GM12878 (cell line): Measurements from ENCODE around the gene SKAP1. TPM values are rescaled to one million over a fixed set of nuclear protein-coding genes. Genes with fewer than 3 reads are reported as not detected.
A peak's percentile ranks its signal among the peaks of the same experiment; 100 is the strongest.

Experiments used
- ATAC-seq: fragments of 200-7000 bp; cut with Tn5 transposase; 3 replicates; pipeline ENCODE4 v1.9.1; 2020; ENCODE audit warnings: mild to moderate bottlenecking, moderate library complexity
- BruUV-seq: library from RNA; stranded (reverse); fragments of 400-500 nt; replicated peaks from 2 replicates; lab custom pipeline; 2021; lab: Mats Ljungman, UMichigan
- CTCF ChIA-PET: fragments of 300-600 bp; sonication (Branson Sonifier 250); formaldehyde crosslinking; extraction: SDS; loops from one replicate; lab custom pipeline; 2021; ENCODE audit warnings: inconsistent platforms; lab: Yijun Ruan, JAX
- POLR2A ChIA-PET: fragments of 350-600 bp; formaldehyde crosslinking; extraction: SDS; loops from one replicate; lab custom pipeline; 2021; ENCODE audit warnings: inconsistent platforms; lab: Charles Lee
- RAD21 ChIA-PET: fragments of 300-600 bp; sonication (Branson Sonifier 250); formaldehyde crosslinking; loops from one replicate; lab custom pipeline; 2023; ENCODE audit warnings: antibody characterized with exemption; ENCODE audit not compliant: unreplicated experiment; lab: Charles Lee
- SMC1A ChIA-PET: fragments of 300-600 bp; sonication (Branson Sonifier 250); formaldehyde crosslinking; loops from one replicate; lab custom pipeline; 2023; ENCODE audit not compliant: unreplicated experiment, uncharacterized antibody; lab: Charles Lee
- DNase-seq: peaks from one replicate; pipeline ENCODE4 v3.0.0-alpha.2; 2011; ENCODE audit warnings: low read depth, low spot score
- FAIRE-seq: peaks from 3 replicates; lab custom pipeline; 2011; peaks lifted over from hg19 to GRCh38; lab: Jason Lieb, UNC
- H2AFZ ChIP-seq: 2 replicates; pipeline ENCODE4 v1.6.0; 2011; ENCODE audit warnings: low read depth, low read length, control low read depth; ENCODE audit not compliant: control insufficient read depth
- H3K27ac ChIP-seq: 2 replicates; pipeline ENCODE4 v1.5.1; 2011; ENCODE audit warnings: control low read depth; ENCODE audit not compliant: control insufficient read depth, insufficient read depth
- H3K27me3 ChIP-seq, 2 experiments: replicated peaks in 1 of 2; 2 replicates each; pipeline versions ENCODE4 v1.6.0 to v1.6.1; 2011; ENCODE audit warnings: low read length in 1 of 2; ENCODE audit not compliant: control insufficient read depth in 2 of 2, insufficient read depth in 2 of 2
- H3K36me3 ChIP-seq, 2 experiments: 2 replicates each; pipeline ENCODE4 v1.5.1; 2011; ENCODE audit warnings: low read length in 1 of 2; ENCODE audit not compliant: control insufficient read depth in 2 of 2, insufficient read depth in 2 of 2
- H3K4me1 ChIP-seq: 2 replicates; pipeline ENCODE4 v1.6.1; 2011; ENCODE audit warnings: mild to moderate bottlenecking, low read length, moderate library complexity, mixed read lengths; ENCODE audit not compliant: control insufficient read depth, insufficient read depth
- H3K4me2 ChIP-seq: 2 replicates; pipeline ENCODE4 v1.6.0; 2011; ENCODE audit warnings: control low read depth; ENCODE audit not compliant: control insufficient read depth, insufficient read depth
- H3K4me3 ChIP-seq: fragments of 200-600 bp; sonication (generic); 2 replicates; pipeline ENCODE4 v1.5.1; 2016
- H3K79me2 ChIP-seq: 2 replicates; pipeline ENCODE4 v1.6.0; 2011; ENCODE audit warnings: low read length; ENCODE audit not compliant: control insufficient read depth, insufficient read depth
- H3K9ac ChIP-seq: 2 replicates; pipeline ENCODE4 v1.8.0; 2011; ENCODE audit warnings: low read length, control low read depth, mixed read lengths; ENCODE audit not compliant: control insufficient read depth, insufficient read depth
- H3K9me3 ChIP-seq: replicated peaks from 3 replicates; pipeline ENCODE4 v1.5.1; 2011; ENCODE audit warnings: mild to moderate bottlenecking, low read length; ENCODE audit not compliant: control insufficient read depth, insufficient read depth
- H4K20me1 ChIP-seq: 2 replicates; pipeline ENCODE4 v1.6.0; 2011; ENCODE audit not compliant: control insufficient read depth, insufficient read depth
- E2F4 ChIP-seq: IDR thresholded peaks from 2 replicates; pipeline ENCODE4 v1.6.1; 2012; ENCODE audit warnings: low read depth, low read length, improper control_type of control experiment
- EED ChIP-seq: sonication (generic); IDR thresholded peaks from 2 replicates; pipeline ENCODE4 v1.6.1; 2016; ENCODE audit warnings: antibody characterized with exemption, low read depth
- FOS ChIP-seq: IDR thresholded peaks from 3 replicates; pipeline ENCODE4 v1.6.1; 2011; ENCODE audit warnings: borderline replicate concordance; ENCODE audit not compliant: insufficient read length; ENCODE audit errors: extremely low read depth
- IKZF1 ChIP-seq: fragments of 450-650 bp; conservative IDR thresholded peaks from 2 replicates; pipeline ENCODE4 v1.6.1; 2017; ENCODE audit warnings: antibody characterized with exemption, mild to moderate bottlenecking
- IKZF2 ChIP-seq, 2 experiments: fragments of 450-650 bp; IDR thresholded peaks; 2 replicates each; pipeline ENCODE4 v1.6.1; 2017; ENCODE audit warnings: mild to moderate bottlenecking in 2 of 2, moderate library complexity in 2 of 2
- POLR2AphosphoS2 ChIP-seq: IDR thresholded peaks from 2 replicates; pipeline ENCODE4 v1.6.1; 2011; ENCODE audit warnings: low read depth, mild to moderate bottlenecking, low read length, improper control_type of control experiment, moderate library complexity
- SPI1 ChIP-seq: IDR thresholded peaks from 2 replicates; pipeline ENCODE4 v1.6.1; 2011; ENCODE audit warnings: low read depth, mild to moderate bottlenecking, low read length, moderate library complexity, borderline replicate concordance; ENCODE audit not compliant: insufficient read depth
- YBX1 ChIP-seq: fragments of 450-650 bp; IDR thresholded peaks from 2 replicates; pipeline ENCODE4 v1.6.1; 2016; ENCODE audit warnings: antibody characterized with exemption
- ZNF687 ChIP-seq: fragments of 450-650 bp; IDR thresholded peaks from 2 replicates; pipeline ENCODE4 v1.6.1; 2017; ENCODE audit warnings: mild to moderate bottlenecking, moderate library complexity
- whole genome bisulfite sequencing: methylation state at CpG from one replicate; pipeline ENCODE4 v1.1.6; 2016; ENCODE audit warnings: low lambda C conversion rate; ENCODE audit not compliant: insufficient replicate concordance, insufficient coverage; ENCODE audit errors: missing lambda C conversion rate; 5-methylcytosine and 5-hydroxymethylcytosine counted together
- in situ Hi-C: fragments of 300-500 bp; cut with MboI; formaldehyde crosslinking; loops from 9 replicates; pipeline ENCODE4 v1.14.3; 2018; ENCODE audit warnings: mixed read lengths
- intact Hi-C: fragments of 100-400 bp; cut with micrococcal nuclease; formaldehyde crosslinking; loops from one replicate; pipeline ENCODE4 v1.14.2; 2022; ENCODE audit not compliant: unreplicated experiment
- polyA plus RNA-seq, 11 experiments: library from polyadenylated mRNA; depleted of rRNA in 4 of 11; unstranded in 6 of 11; stranded (reverse) in 5 of 11; fragments of >200 nt; fragmentation: Nextera tagmentation in 4 of 11; fragmentation: Illumina TruSeq in 1 of 11; extraction: Ambion mirVana in 4 of 11; extraction: Trizol in 1 of 11; gene quantifications; 1 replicate in 1 of 11; 2 replicates in 10 of 11; pipeline versions ENCODE4 v1.2.1 to v1.2.3, GENCODE V29; 2011 to 2016; ENCODE audit warnings: inconsistent platforms in 2 of 11, missing spikeins in 2 of 11, low read depth in 1 of 11
- total RNA-seq, 4 experiments: library from RNA; depleted of rRNA in 3 of 4; stranded (reverse); fragments of >200 nt in 3 of 4; fragmentation: Illumina TruSeq in 1 of 4; extraction: Trizol in 1 of 4; gene quantifications; 2 replicates each; pipeline versions ENCODE4 v1.2.1 to v1.2.3, GENCODE V29; 2013 to 2021

SKAP1 gene
- total and polyA plus RNA-seq, 10 of the 15 experiments (the other 5 are each of a cell fraction or from before 2014, with no cell fraction given), result 17.1 to 97.6 (median 35.9) TPM

- Histone ChIP-seq H3K9ac (no peak overlapping the region), H3K4me1 (peaks cover 13% of the 10 kb centered on the region), H3K4me3 (no peak overlapping the region), H3K36me3 (no peaks in the 10 kb centered on the region), H3K9me3 (no peaks in the 10 kb centered on the region), H3K27ac (no peak overlapping the region), H2AFZ (no peak overlapping the region), H3K79me2 (no peaks in the 10 kb centered on the region), H3K27me3 (no peaks in the 10 kb centered on the region), H4K20me1 (no peaks in the 10 kb centered on the region), H3K4me2 (no peak overlapping the region)
- CTCF ChIA-PET, result interaction anchor here (0.6 to 5.3 kb wide), 9 partner anchors 13 to 134 kb away, joined by 3 to 29 read pairs (median 7); no protein-coding TSS in a partner anchor
- POLR2A ChIA-PET, result interaction anchor here (0.6 to 1.1 kb wide), 2 partner anchors 14 to 103 kb away, joined by 3 to 4 read pairs; no protein-coding TSS in a partner anchor
- peak; percentile 19; the same call in 1 of the 3 replicates for ATAC-seq
- BruUV-seq, result no TSS peak
- RAD21 ChIA-PET, result interaction anchor here (0.9 to 3.2 kb wide), 8 partner anchors 11 to 137 kb away, joined by 3 to 16 read pairs (median 3); partner anchors contain the start of gene HOXB5
- intact Hi-C loops (no loop called here), in situ Hi-C loops (no loop called here)
- SMC1A ChIA-PET, result interaction anchor here (0.8 to 4.5 kb wide), 13 partner anchors 12 to 163 kb away, joined by 3 to 24 read pairs (median 6); no protein-coding TSS in a partner anchor
- no peak for DNase-seq
- no peak for TF ChIP-seq POLR2AphosphoS2
- TF ChIP-seq EED, result peak; percentile 56; the same call in 1 of the 2 replicates
- TF ChIP-seq IKZF1, result peak; percentile 55
- no peak for TF ChIP-seq ZNF687
- TF ChIP-seq YBX1, result no peak
- TF ChIP-seq SPI1, result peak; percentile 83
- TF ChIP-seq IKZF2 (IDR thresholded peaks at IDR 0.05), result peak; percentile 57 to 69
- no peak for TF ChIP-seq FOS
- no peak for TF ChIP-seq E2F4
- no peak for FAIRE-seq
- 45% methylated on average over 6 of the region's 6 CpGs for WGBS
Measured at GRCh38 chr17:48470388-48471034, 40.5 kb upstream of the SKAP1 start.
